ENCODE data around the gene HPN. TPM values are rescaled to one million over a fixed set of nuclear protein-coding genes. Genes with fewer than 3 reads are reported as not detected.
"Not testable (repeated sequence)": the region's sequence is repeated elsewhere in the genome, so short reads cannot be mapped to it uniquely, and the experiment has no call there.

Gene HPN
- total RNA-seq, 4 donors from 2014 or later, result 0.26 to 2.7 (median 0.68) TPM

DNA sequence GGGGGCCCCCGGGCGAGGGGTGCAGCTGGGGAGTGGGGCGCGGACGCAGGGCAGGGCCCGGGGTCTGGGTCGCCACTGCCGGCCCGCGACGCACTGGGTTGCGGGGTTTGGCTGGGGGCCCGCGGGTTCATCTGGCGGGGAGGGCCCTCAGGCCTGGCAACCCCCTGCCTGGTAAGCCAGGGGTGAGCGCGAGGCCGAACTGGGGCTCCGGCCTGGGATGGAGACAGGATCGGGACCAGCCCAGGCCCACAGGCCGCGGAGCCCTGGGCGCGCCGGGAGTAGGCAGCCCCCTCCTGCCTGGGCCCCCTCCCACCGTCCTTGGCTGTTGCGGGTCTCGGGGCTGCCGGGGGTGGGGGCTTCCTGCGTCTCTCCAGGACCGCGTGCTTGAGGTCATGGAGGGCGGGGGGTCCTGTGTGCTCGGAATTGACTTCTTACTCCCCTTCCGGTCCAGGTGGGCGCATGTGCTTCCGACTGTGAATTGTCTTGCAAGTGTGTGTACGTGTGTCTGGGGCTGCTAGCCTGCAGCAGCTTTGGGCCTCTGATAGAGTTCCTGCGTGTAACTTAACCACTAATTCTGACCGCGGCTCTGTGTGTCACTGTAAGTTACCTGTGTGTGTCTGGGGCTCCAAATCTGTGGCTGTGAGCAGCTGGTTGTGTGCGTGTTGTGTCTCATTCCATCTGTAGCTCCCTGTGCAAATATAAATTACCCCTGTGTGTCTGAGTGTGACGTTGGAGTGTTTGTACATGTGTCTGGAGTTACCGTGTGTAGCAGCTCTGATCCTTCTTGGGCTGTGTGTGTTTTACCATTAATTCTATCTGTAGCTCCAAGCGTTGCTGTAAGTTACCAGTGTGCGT lies 40.6 kb upstream of the HPN start:
- H3K9me3 ChIP-seq, result no peaks in the 10 kb centered on the region
- H3K27me3 ChIP-seq, result no peaks in the 10 kb centered on the region
- peak overlapping the region; percentile 99 for H3K27ac ChIP-seq
- DNase-seq, result no peak
- TF ChIP-seq POLR2A (IDR thresholded peaks at IDR 0.05), result no peak
- TF ChIP-seq, protein P1, sequence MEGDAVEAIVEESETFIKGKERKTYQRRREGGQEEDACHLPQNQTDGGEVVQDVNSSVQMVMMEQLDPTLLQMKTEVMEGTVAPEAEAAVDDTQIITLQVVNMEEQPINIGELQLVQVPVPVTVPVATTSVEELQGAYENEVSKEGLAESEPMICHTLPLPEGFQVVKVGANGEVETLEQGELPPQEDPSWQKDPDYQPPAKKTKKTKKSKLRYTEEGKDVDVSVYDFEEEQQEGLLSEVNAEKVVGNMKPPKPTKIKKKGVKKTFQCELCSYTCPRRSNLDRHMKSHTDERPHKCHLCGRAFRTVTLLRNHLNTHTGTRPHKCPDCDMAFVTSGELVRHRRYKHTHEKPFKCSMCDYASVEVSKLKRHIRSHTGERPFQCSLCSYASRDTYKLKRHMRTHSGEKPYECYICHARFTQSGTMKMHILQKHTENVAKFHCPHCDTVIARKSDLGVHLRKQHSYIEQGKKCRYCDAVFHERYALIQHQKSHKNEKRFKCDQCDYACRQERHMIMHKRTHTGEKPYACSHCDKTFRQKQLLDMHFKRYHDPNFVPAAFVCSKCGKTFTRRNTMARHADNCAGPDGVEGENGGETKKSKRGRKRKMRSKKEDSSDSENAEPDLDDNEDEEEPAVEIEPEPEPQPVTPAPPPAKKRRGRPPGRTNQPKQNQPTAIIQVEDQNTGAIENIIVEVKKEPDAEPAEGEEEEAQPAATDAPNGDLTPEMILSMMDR (IDR thresholded peaks at IDR 0.05), result no peak
- no peaks in the 10 kb centered on the region for H3K36me3 ChIP-seq
- peak overlapping the region; percentile 65 to 86 for H3K4me3 ChIP-seq
- H3K4me1 ChIP-seq, result no peaks in the 10 kb centered on the region
- intact Hi-C loops (cut with DNase I; ENCODE audit: low total_unique reads), result no loop called here

DNA sequence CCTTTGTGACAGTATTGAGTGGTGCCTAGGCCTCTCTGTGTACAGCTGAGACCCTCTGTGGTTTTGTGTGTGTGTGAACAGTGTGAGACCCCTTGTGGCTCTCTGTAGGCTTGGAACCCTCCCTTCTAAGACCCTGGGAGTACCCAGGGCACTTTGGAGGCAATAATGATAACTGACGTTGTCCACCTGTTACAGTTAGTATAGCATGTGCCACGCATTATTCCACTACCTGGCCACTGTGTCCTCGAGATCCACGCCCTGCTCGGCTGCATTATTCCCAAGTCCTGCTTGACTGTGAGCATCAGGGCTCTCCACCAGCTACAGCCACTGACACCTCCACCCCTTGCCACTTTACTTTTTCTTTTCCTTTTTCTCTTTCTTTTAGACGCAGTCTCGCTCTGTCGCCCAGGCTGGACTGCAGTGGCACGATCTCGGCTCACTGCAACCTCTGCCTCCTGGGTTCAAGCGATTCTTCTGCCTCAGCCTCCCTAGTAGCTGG lies 39.4 kb upstream of the HPN start:
- H3K4me1 ChIP-seq, result no peaks in the 10 kb centered on the region
- H3K9me3 ChIP-seq, result no peaks in the 10 kb centered on the region
- no peak for TF ChIP-seq POLR2A (IDR thresholded peaks at IDR 0.05)
- TF ChIP-seq, protein P1 (IDR thresholded peaks at IDR 0.05), result no peak
- no peaks in the 10 kb centered on the region for H3K36me3 ChIP-seq
- intact Hi-C loops (cut with DNase I; ENCODE audit: low total_unique reads), result no loop called here
- H3K27ac ChIP-seq, result peak overlapping the region in 1 of 2 donors; percentile 99
- no peaks in the 10 kb centered on the region for H3K27me3 ChIP-seq
- DNase-seq, result no peak
- H3K4me3 ChIP-seq, result no peak overlapping the region

DNA sequence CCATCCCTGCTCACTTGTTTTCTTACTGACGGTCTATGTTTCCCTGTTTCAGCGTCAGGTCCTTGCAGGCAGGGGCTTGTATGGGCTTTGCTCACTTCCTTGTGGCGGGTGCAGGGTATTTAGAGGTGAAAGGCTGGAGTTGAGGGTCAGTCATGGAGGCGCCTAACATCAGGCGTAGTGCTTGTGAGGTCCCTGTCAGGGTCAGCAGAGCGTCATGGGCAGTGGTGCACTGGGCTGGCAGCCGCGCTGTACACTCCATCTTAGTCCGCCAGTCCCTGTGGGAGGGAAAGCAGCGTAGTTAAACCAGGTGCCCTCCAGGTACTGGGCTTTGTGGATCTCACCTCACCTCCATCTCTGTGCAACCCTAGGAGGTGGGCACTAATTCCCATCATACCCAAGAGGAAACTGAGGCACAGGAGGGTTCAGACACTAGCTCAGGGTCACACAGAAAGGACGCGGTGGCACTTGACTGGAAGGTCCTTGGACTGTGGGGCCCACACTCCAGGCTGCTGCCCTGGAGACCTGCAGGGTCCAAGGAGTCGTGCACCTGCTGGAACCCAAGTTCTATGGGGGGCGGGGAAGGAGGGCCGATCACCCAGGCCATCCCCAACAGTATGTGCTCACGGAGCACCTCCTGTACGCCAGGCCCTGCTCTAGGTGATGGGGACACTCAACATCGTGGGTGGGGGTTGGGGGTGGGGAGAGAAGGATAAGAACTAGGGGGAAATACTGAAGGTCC lies 36.8 kb upstream of the HPN start:
- H3K27ac ChIP-seq, result peak overlapping the region in 1 of 2 donors; percentile 69
- no peaks in the 10 kb centered on the region for H3K36me3 ChIP-seq
- no peaks in the 10 kb centered on the region for H3K4me1 ChIP-seq
- no peak overlapping the region for H3K4me3 ChIP-seq
- no peaks in the 10 kb centered on the region for H3K27me3 ChIP-seq
- intact Hi-C loops (cut with DNase I; ENCODE audit: low total_unique reads), result no loop called here
- no peak for DNase-seq
- H3K9me3 ChIP-seq, result no peaks in the 10 kb centered on the region
- TF ChIP-seq, protein P1 (IDR thresholded peaks at IDR 0.05), result no peak
- no peak for TF ChIP-seq POLR2A (IDR thresholded peaks at IDR 0.05)

DNA sequence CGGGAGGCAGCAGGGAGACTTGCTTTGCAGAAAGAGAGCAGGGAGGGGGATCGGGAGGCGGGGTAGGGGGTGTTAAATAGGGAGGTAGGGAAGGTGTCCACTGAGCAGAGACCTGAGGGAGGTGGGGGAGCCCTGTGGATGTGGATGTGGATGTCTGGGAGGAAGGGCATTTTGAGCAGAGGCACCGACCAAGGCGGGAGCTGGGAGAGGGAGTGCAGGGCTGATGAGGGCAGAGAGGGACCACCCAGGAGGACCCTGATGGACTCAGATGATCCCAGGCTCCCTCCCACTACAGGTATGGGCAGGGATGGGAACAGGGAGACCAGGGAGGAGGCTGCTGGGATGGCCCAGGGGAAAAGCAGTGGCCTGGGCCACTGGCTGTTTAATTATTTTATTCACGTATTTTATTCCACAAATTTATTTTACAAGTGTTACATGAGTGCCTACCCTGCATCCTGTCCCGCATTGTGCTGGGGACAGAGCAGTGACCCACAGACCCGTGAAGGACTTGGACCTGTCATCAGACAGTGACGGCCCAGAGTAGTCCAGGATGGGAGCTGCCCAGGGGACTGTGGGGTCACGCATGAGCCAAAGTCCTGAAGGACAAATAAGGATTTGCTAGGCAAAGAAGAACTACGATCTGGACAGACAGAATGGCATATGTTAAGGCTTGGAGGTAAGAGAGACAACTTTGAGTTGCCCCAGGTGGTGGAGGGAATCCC lies 36.1 kb upstream of the HPN start:
- Histone ChIP-seq H3K27me3 (no peaks in the 10 kb centered on the region), H3K4me1 (no peaks in the 10 kb centered on the region), H3K27ac (peak overlapping the region; percentile 42 to 69), H3K4me3 (no peak overlapping the region), H3K36me3 (no peaks in the 10 kb centered on the region), H3K9me3 (no peaks in the 10 kb centered on the region)
- intact Hi-C loops (cut with DNase I; ENCODE audit: low total_unique reads), result no loop called here
- DNase-seq, result no peak
- no peak for TF ChIP-seq POLR2A (IDR thresholded peaks at IDR 0.05)
- TF ChIP-seq, protein P1 (IDR thresholded peaks at IDR 0.05), result no peak

DNA sequence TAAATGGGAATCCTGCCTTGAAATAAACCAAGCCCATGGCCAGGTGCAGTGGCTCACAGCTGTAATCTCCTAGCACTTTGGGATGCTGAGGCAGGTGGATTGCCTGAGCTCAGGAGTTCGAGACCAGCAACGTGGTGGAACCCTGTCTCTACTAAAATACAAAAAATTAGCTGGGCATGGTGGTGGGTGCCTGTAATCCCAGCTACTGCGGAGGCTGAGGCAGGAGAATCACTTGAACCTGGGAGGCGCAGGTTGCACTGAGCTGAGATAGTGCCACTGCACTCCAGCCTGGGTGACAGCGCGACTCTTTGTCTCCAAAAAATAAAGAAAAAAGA lies 35.5 kb upstream of the HPN start:
- DNase-seq; H3K36me3 ChIP-seq; H3K9me3 ChIP-seq; H3K27me3 ChIP-seq; intact Hi-C loops (cut with DNase I; ENCODE audit: low total_unique reads); H3K4me1 ChIP-seq; H3K4me3 ChIP-seq: not testable (repeated sequence)
- peak overlapping the region; percentile 42 to 69 for H3K27ac ChIP-seq

Measured in uterus (tissue), 4 donors.